GM12878 (cell line): Measurements from ENCODE around the gene IL1B. TPM values are rescaled to one million over a fixed set of nuclear protein-coding genes. Genes with fewer than 3 reads are reported as not detected.

Experiments
- EED ChIP-seq: sonication (generic); IDR thresholded peaks from 2 replicates; pipeline ENCODE4 v1.6.1; 2016; ENCODE audit warnings: antibody characterized with exemption, low read depth
- IKZF1 ChIP-seq: fragments of 450-650 bp; conservative IDR thresholded peaks from 2 replicates; pipeline ENCODE4 v1.6.1; 2017; ENCODE audit warnings: antibody characterized with exemption, mild to moderate bottlenecking
- JUND ChIP-seq: IDR thresholded peaks from 2 replicates; pipeline ENCODE4 v1.6.1; 2012; ENCODE audit warnings: low read depth, mild to moderate bottlenecking, low read length, improper control_type of control experiment, moderate library complexity
- NBN ChIP-seq: fragments of 450-650 bp; IDR thresholded peaks from 2 replicates; pipeline ENCODE4 v1.6.1; 2016
- NR2F1 ChIP-seq: fragments of 450-650 bp; conservative IDR thresholded peaks from 2 replicates; pipeline ENCODE4 v1.6.1; 2017; ENCODE audit warnings: mild to moderate bottlenecking
- RELA ChIP-seq: fragments of 450-650 bp; IDR thresholded peaks from 2 replicates; pipeline ENCODE4 v1.8.0; 2014; ENCODE audit warnings: borderline replicate concordance; ENCODE audit not compliant: partially characterized antibody
- YY1 ChIP-seq: IDR thresholded peaks from 2 replicates; pipeline ENCODE4 v1.6.1; 2011; ENCODE audit warnings: low read depth, mild to moderate bottlenecking, low read length
- ZZZ3 ChIP-seq: IDR thresholded peaks from 2 replicates; pipeline ENCODE4 v1.6.1; 2011; ENCODE audit warnings: low read depth; ENCODE audit not compliant: control insufficient read depth, insufficient read length
- polyA plus RNA-seq, 11 experiments: library from polyadenylated mRNA; depleted of rRNA in 4 of 11; unstranded in 6 of 11; stranded (reverse) in 5 of 11; fragments of >200 nt; fragmentation: Nextera tagmentation in 4 of 11; fragmentation: Illumina TruSeq in 1 of 11; extraction: Ambion mirVana in 4 of 11; extraction: Trizol in 1 of 11; gene quantifications; 1 replicate in 1 of 11; 2 replicates in 10 of 11; pipeline versions ENCODE4 v1.2.1 to v1.2.3, GENCODE V29; 2011 to 2016; ENCODE audit warnings: inconsistent platforms in 2 of 11, missing spikeins in 2 of 11, low read depth in 1 of 11
- total RNA-seq, 4 experiments: library from RNA; depleted of rRNA in 3 of 4; stranded (reverse); fragments of >200 nt in 3 of 4; fragmentation: Illumina TruSeq in 1 of 4; extraction: Trizol in 1 of 4; gene quantifications; 2 replicates each; pipeline versions ENCODE4 v1.2.1 to v1.2.3, GENCODE V29; 2013 to 2021
- TF ChIP-seq, protein P1 (sequence below): fragments of 450-650 bp; IDR thresholded peaks from 2 replicates; pipeline ENCODE4 v1.6.1; 2017; ENCODE audit warnings: mild to moderate bottlenecking, moderate library complexity
- TF ChIP-seq, protein P2 (sequence below), 3 experiments: IDR thresholded peaks in 2 of 3; conservative IDR thresholded peaks in 1 of 3; 2 replicates each; pipeline ENCODE4 v1.5.1; 2011; ENCODE audit warnings: low read depth in 3 of 3, low read length in 3 of 3, mild to moderate bottlenecking in 3 of 3, control low read depth in 2 of 3, moderate library complexity in 2 of 3, inconsistent platforms in 1 of 3, mixed read lengths in 1 of 3; ENCODE audit not compliant: control insufficient read depth in 2 of 3, insufficient read depth in 1 of 3; ENCODE audit errors: extremely low read depth in 1 of 3
- TF ChIP-seq, protein P3 (sequence below): fragments of 450-650 bp; IDR thresholded peaks from 2 replicates; pipeline ENCODE4 v1.6.1; 2017; ENCODE audit warnings: mild to moderate bottlenecking, moderate library complexity

IL1B gene
- total and polyA plus RNA-seq, 10 of the 15 experiments (the other 5 are each of a cell fraction or from before 2014, with no cell fraction given), result 0.20 to 1.6 (median 0.84) TPM

DNA sequence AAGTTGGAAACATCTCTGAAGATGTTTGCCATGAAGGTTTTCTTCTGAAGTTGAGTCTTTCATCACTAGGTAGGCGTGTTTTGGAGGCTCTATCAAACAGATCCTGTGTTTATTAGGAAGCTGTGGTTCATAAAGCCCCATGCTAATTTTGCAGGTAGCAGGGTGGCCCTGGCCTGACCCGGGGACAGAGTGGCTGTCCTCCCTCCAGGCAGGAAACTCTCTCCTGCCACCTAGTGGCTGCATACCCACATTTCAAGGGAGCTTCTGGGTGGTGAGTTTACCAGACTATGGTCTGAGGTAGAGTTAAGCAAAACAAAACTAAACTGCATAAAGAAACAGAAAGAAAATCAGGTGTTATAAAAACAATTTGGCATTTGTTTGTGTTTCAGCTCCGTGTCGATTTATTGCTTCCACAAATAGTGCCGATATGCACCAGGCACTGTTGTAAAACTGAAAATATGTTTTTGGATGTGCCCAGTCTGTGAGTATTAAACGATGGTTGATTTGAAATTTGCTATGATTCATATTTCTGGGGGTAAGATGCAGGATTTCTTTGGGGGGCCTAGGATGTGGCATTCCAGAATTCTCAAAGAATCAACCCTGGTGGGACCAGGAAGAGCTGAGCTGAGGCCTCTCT lies 48.4 kb upstream of the IL1B start (continued):
- TF ChIP-seq, protein P1, sequence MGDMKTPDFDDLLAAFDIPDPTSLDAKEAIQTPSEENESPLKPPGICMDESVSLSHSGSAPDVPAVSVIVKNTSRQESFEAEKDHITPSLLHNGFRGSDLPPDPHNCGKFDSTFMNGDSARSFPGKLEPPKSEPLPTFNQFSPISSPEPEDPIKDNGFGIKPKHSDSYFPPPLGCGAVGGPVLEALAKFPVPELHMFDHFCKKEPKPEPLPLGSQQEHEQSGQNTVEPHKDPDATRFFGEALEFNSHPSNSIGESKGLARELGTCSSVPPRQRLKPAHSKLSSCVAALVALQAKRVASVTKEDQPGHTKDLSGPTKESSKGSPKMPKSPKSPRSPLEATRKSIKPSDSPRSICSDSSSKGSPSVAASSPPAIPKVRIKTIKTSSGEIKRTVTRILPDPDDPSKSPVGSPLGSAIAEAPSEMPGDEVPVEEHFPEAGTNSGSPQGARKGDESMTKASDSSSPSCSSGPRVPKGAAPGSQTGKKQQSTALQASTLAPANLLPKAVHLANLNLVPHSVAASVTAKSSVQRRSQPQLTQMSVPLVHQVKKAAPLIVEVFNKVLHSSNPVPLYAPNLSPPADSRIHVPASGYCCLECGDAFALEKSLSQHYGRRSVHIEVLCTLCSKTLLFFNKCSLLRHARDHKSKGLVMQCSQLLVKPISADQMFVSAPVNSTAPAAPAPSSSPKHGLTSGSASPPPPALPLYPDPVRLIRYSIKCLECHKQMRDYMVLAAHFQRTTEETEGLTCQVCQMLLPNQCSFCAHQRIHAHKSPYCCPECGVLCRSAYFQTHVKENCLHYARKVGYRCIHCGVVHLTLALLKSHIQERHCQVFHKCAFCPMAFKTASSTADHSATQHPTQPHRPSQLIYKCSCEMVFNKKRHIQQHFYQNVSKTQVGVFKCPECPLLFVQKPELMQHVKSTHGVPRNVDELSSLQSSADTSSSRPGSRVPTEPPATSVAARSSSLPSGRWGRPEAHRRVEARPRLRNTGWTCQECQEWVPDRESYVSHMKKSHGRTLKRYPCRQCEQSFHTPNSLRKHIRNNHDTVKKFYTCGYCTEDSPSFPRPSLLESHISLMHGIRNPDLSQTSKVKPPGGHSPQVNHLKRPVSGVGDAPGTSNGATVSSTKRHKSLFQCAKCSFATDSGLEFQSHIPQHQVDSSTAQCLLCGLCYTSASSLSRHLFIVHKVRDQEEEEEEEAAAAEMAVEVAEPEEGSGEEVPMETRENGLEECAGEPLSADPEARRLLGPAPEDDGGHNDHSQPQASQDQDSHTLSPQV, result peak; percentile 40; the same call in 1 of the 2 replicates
- TF ChIP-seq RELA, result no peak
- TF ChIP-seq EED, result peak; percentile 39; the same call in 1 of the 2 replicates
- no peak for TF ChIP-seq ZZZ3
- TF ChIP-seq, protein P2, sequence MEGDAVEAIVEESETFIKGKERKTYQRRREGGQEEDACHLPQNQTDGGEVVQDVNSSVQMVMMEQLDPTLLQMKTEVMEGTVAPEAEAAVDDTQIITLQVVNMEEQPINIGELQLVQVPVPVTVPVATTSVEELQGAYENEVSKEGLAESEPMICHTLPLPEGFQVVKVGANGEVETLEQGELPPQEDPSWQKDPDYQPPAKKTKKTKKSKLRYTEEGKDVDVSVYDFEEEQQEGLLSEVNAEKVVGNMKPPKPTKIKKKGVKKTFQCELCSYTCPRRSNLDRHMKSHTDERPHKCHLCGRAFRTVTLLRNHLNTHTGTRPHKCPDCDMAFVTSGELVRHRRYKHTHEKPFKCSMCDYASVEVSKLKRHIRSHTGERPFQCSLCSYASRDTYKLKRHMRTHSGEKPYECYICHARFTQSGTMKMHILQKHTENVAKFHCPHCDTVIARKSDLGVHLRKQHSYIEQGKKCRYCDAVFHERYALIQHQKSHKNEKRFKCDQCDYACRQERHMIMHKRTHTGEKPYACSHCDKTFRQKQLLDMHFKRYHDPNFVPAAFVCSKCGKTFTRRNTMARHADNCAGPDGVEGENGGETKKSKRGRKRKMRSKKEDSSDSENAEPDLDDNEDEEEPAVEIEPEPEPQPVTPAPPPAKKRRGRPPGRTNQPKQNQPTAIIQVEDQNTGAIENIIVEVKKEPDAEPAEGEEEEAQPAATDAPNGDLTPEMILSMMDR (IDR thresholded peaks at IDR 0.05 in 2 of 3, conservative IDR thresholded peaks at IDR 0.05 in 1 of 3; ENCODE audit: control insufficient read depth in 2 of 3, extremely low read depth in 1 of 3, insufficient read depth in 1 of 3, low read depth in 3 of 3, low read length in 3 of 3), result peak; percentile 92 to 93 (median 93)
- peak; percentile 60; the same call in 1 of the 2 replicates for TF ChIP-seq YY1
- no peak for TF ChIP-seq IKZF1
- TF ChIP-seq JUND, result no peak
- TF ChIP-seq, protein P3, sequence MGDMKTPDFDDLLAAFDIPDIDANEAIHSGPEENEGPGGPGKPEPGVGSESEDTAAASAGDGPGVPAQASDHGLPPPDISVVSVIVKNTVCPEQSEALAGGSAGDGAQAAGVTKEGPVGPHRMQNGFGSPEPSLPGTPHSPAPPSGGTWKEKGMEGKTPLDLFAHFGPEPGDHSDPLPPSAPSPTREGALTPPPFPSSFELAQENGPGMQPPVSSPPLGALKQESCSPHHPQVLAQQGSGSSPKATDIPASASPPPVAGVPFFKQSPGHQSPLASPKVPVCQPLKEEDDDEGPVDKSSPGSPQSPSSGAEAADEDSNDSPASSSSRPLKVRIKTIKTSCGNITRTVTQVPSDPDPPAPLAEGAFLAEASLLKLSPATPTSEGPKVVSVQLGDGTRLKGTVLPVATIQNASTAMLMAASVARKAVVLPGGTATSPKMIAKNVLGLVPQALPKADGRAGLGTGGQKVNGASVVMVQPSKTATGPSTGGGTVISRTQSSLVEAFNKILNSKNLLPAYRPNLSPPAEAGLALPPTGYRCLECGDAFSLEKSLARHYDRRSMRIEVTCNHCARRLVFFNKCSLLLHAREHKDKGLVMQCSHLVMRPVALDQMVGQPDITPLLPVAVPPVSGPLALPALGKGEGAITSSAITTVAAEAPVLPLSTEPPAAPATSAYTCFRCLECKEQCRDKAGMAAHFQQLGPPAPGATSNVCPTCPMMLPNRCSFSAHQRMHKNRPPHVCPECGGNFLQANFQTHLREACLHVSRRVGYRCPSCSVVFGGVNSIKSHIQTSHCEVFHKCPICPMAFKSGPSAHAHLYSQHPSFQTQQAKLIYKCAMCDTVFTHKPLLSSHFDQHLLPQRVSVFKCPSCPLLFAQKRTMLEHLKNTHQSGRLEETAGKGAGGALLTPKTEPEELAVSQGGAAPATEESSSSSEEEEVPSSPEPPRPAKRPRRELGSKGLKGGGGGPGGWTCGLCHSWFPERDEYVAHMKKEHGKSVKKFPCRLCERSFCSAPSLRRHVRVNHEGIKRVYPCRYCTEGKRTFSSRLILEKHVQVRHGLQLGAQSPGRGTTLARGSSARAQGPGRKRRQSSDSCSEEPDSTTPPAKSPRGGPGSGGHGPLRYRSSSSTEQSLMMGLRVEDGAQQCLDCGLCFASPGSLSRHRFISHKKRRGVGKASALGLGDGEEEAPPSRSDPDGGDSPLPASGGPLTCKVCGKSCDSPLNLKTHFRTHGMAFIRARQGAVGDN, result no peak
- TF ChIP-seq NR2F1, result peak; percentile 65
- TF ChIP-seq NBN, result no peak
- TF ChIP-seq, all 136 proteins: peak for 17
